Anterior cingulate cortex (tissue), 58 donors: ENCODE data around the gene SDK1.

ENCODE experiments used
- DNase-seq, 58 donors: peaks; one replicate each; lab custom pipeline; 2025; lab: John Stamatoyannopoulos, UW

The SDK1 gene

DNA sequence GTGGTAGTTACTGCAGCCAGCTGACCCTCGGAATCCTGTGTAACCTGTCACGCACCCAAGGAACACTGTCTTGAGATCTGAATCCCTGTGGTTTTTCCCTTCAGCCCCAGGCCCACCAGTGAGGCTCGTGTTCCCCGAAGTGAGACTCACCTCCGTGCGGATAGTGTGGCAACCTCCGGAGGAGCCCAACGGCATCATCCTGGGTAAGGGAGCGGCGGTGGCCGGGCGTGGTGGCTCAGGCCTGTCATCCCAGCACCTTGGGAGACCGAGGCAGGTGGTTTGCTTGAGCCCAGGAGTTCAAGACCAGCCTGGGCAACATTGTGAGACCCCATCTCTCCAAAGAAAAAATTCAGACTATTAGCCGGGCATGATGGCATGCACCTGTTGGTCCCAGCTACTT is 831.2 kb downstream of the SDK1 start:
- no peak for DNase-seq

- DNase-seq = no peak
Observed at GRCh38 chr7:4133491-4134044, 832.5 kb downstream of the SDK1 start.

GRCh38 chr7:4134204-4134603 is 833.2 kb downstream of the SDK1 start:
- DNase-seq = no peak

DNA sequence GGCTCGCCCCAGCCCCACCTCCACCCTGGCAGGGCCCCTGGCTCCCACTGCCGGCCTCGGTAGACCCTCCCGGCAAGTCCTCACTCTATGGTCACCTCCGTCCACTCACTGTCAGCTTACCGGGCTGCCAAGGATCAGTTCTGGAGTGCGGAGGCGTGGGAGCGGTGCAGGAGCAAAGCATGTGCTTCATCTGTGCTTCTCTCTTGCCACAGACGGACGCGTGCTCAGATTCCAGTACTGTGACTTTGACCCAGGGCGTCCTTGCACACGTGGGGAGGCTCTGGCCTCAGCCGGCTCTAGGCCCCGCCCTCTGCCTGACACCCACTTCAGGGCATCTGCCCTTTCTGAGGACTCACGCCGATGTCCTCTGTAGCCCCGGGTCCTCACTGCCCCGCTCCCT is 833.6 kb downstream of the SDK1 start:
- DNase-seq = no peak

DNA sequence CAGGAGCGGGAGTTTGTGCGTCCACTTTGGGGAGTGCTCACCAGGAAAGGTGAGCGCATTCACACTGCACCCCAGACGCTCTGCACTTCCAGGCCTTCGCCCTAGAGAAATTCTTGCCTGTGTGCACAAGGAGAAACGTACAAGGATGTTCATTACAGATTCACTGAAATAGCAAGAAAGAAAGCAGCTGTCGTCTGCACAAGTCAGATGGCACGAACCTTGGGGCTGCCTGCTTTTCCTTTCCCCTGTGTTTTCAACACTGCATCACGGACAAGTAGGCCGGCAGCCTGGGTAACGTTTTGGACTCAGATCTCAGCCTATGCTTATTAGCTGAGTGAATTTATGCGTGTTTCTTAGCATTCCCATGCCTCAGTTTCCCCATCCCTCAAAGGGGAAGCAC is 834.2 kb downstream of the SDK1 start:
- no peak for DNase-seq

GRCh38 chr7:4136036-4136435 is 835.0 kb downstream of the SDK1 start:
- DNase-seq = no peak

DNA sequence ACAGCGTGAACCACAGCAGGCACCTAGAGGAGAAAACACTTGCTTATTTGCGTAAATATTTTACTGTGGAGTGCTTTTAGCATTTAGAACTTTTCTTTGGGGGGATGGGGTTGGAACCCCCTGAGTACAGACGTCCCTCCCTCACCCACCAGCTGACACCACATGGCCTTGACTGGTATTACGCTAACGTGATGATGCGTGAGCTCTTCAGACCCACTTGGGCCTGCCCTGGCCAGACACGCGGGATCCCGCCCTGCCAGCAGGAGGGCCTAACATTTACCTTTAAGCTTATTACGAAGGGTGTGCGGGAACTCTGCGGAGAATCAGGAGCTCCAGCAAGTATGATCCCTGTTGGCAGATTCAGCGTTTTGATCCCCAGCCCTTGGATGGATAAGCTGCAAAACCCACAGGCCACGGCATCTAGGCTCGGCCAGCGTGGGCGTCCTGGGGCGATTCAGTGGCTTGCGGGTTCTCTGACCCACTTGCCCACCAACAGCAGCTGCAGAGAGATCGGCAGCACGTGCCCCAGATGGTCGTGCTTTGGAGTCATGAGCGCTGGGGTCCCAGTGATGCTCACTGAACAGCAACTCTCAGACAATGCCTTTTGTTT is 835.6 kb downstream of the SDK1 start:
- no peak for DNase-seq

- no peak for DNase-seq
Observed at GRCh38 chr7:4137552-4137951, 836.5 kb downstream of the SDK1 start.

- DNase-seq = no peak
Observed at GRCh38 chr7:4138866-4139265, 837.8 kb downstream of the SDK1 start.

DNA sequence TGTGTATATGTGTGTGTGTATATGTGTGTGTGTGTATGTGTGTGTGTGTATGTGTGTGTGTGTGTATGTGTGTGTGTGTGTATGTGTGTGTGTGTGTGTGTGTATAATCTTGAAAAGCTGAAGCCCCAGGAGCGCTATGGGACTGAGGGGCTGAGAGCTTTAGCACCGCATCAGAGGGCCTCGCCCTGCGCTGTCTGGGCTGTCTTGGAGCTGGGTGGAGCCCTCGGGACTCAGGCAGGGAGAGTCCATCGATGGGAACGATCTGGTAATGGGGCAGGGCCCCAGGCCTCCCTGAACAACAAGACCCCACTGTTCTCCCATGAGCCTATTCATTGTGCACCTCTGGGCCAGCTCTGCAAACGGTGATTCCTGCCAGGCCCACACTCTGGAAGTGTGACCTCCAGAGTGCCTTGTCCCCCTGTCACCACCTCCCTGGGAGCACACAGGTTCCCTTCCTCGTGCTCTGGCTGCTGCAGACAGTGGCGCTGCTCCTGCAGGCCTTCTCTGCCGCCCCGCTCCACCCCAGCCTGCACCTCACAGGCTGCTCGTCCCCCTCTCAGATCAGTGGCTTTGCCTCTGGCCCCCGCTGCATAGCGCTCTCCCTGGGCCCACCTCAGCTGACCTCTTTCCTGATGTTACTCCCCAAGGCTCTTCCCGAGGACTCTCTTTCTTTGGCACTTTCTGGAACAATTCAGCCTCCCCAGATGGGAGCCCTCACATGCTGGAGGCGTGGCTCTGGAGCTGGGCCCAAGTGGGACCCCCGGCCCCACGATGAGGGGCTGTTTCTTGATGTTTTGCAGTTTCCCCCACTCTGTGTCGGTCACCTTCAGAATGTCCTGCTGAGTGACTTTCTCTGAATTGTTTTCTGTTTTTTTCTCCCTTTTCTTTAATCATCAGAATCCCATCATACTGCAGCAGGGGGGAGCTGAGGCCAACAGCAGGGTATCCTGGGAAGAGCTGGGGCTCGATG is 838.9 kb downstream of the SDK1 start:
- DNase-seq = no peak

- no peak for DNase-seq
Observed at GRCh38 chr7:4140933-4141332, 839.9 kb downstream of the SDK1 start.

DNA sequence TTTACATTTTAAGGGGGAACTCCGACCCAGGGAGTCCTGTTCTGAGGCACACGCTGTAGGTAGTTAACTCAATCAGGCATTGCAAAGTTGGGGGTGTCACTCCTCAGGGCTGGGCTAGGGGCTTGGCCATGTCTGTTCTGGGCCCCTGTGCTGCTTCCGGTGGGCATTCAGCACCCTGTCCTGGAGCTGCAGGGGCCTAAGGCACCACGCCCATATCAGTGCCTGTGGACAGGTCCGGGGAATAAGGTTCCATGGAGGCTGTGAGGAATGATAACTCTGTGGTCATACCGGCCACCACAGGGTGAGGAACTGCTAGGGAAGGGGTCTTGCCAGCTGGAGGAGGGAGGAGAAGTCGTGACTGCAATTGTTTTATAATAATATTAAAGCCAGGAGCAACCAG is 842.0 kb downstream of the SDK1 start:
- DNase-seq = no peak

DNA sequence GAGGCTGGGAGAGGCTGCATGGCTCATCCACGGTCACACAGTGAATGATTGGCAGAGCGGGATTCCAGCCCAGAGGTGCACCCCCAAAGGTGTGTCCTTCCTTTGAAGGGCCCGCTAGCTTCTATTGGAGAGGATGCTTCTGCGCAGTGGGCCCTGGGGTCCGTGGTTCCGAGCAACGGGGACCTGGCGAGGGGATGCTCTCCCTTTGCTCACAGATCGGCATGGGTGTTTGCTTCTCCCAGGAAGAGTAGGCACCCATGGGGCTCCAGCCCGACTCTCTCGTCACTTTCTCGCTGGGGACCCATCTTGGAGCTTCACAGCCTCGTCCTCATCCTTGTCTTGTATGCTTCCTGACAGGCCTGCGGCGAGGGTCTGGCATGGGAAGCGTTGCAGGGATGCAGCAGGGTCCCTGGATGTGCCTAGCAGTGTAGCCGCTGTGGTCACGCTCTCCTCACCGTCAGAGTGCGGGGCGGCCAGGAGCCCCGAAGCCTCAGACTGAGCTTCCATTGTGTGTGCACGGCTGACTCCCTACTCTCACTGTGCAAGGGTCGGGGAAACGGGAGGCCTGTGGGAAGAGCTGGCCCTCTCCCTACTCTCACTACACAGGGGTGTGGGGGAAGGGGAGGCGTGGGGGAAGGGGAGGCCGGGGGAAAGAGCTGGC is 842.6 kb downstream of the SDK1 start:
- DNase-seq = no peak

DNA sequence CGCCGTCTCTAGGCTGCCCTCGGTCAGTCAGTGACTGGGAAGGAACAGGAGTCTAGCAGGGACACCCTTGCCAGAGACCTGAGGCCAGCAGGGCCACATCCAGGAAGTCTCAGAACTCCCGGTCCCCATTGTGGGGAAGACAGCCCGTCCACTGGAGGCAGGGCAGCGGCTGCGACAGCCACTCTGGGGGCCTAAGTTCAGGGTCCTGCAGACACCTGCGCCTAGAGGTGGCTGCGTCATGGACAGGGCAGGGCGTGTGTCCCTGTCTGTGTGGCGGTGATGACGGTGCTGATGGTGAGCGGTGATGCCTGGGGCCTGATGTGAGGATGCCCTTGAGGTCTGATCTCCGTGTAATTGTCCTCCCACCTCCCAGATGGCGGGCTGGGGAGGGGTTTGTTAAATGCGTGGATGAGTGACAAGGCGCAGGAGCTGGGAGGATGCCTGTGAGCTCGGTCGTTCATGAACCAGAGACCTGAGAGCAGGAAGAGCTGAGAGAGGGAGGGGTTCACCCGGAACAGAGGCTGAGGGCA is 843.2 kb downstream of the SDK1 start:
- no peak for DNase-seq

DNA sequence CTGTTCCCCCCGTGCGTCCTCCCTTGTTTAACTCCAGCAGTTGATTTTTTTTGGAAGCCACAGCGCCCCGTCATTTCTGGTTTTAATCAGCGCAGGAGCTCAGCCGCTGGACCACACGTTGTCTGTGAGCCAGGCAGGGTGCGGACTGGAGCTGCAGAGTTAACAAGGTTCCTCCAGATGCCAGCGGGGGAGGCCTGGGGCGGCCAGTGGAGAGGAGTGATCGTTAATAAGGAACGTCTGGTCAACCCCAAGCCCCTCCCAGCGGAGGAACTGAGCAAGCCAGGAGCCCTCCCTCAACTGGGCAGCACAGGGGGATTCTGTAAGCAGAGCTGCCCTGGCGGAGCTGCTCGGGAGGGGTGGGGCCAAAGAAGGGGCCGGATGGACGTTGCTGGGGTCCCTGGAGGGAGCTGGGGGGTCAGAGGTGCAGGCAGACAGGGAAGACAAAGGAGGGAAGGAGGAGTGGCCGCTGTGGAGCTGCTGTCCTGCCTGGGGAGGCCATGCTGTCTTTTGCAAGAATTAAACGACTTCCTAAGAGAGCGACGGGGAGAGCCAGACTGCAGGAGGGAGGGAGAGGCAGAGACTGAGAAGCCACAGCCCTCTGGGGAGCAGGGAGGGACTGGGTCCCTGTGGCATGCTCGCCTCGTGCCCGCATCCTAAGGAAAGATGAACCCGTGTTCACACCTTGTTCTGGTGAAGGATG is 843.9 kb downstream of the SDK1 start:
- DNase-seq = no peak

DNA sequence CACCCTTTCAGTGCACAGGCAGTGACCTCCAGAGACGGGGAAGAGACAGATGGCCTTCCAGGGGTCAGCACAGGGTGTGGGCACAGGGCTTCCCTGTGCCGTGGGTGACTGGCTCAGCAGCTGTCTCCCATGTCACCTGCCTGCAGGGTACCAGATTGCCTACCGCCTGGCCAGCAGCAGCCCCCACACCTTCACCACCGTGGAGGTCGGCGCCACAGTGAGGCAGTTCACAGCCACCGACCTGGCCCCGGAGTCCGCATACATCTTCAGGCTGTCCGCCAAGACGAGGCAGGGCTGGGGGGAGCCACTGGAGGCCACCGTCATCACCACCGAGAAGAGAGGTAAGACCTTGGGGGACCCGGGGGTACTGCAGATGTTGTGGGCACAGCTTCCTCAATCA is 844.5 kb downstream of the SDK1 start:
- DNase-seq = no peak

DNA sequence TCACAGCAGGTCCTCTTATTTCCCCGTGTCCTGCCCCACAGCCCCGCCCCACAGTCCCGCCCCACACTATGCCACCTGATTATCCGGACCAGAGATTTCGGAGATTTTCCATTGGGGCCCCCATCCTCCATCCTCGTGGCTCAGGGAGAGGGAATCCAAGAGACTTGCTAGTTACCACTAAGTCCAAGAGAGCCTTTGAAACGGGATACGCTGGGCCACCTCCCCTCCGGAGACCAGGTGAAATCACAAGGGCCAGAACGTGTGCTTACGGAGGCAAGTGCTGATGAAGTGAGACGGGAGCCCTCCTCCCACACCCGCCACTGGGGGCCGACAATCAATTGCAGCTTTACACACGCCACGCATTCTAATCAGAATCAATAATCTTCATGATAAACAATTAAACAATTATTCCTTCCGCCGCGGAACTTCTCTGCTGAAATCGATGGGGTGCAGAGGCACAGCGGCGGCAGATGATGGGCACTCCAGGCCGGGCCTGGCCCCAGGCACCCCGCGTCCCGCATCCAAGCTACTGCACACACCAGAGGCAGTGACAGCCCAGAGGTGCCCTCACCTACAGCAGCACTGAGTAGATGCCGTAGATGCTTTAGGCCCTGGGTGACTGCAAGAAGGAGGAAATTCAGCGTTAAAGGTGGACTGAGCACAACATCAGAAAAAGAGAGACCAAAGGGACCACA is 847.0 kb downstream of the SDK1 start:
- DNase-seq = no peak

GRCh38 chr7:4149236-4149635 is 848.2 kb downstream of the SDK1 start:
- DNase-seq = no peak

DNA sequence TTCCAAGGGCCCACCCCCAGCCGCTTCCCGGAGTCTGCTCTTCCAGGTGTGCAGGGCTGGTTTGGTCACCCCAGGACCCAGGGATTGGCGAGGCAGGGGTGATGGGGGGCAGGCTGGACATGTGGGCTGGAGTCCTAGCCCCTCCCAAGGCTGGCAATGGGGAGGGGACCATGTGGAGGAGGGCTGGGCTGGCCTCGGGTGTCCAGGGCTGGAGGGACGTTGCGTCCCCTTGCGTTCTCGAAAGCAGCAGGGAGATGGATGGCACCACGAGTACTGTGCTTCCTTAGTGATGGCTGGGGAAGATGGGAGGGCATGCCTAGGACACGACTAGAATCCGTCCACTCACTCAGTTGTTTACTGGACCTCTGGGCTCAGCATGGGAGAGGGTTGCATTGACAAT is 848.6 kb downstream of the SDK1 start:
- no peak for DNase-seq

- no peak for DNase-seq
Observed at GRCh38 chr7:4150731-4151130, 849.7 kb downstream of the SDK1 start.
